Occipital lobe (tissue), 2 donors: ENCODE measurements around the gene CNTN5. TPM values are rescaled to one million over a fixed set of nuclear protein-coding genes. Genes with fewer than 3 reads are reported as not detected.

Experiments
- DNase-seq: peaks from one replicate; lab custom pipeline; 2025; lab: John Stamatoyannopoulos, UW
- total RNA-seq: library from RNA; depleted of rRNA; stranded (reverse); fragments of >200 nt; gene quantifications from one replicate; pipeline ENCODE4 v1.2.3, GENCODE V29; 2014

CNTN5 gene
- total RNA-seq, 1 donor from 2014 or later = 10.6 TPM

DNA sequence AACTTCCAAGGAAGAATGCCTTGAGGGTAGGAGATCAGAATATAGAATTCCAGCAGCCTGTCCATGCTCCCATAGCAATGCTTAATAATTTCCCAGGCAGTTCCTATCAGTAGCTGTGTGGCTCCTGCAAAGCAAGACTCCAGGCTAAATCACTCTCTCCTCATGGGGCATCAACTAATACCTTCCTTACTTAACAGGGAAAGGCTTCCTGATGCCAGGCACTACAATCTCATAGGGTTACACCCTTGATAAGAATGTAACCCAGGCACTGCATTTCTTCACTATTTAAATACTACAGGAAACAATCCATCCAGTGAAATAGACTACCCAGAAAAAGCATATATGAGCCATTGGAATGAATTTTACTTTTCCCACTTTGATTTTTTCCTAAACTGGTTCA is 1051.4 kb downstream of the CNTN5 start:
- DNase-seq = no peak

- DNase-seq = no peak
Measured at GRCh38 chr11:100080381-100080780, 1059.6 kb downstream of the CNTN5 start.

DNA sequence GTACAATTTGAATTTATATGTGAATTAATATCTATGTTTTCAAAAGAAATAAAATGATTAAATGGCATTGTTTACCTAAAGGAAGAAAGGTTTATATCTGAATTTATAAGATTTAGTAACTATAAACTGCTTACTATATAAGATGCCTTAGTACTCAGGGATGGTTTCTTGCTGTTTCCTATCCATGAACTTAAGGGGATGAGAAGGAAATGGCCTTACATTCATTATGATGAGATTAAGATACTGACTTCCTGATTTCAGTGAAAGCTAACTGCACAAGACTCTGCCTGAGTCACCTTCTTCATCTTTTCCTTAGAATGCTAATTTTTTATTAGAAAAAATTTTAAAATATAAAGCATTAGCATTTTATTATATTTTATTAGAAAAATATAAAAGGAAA is 1060.1 kb downstream of the CNTN5 start:
- no peak for DNase-seq

DNA sequence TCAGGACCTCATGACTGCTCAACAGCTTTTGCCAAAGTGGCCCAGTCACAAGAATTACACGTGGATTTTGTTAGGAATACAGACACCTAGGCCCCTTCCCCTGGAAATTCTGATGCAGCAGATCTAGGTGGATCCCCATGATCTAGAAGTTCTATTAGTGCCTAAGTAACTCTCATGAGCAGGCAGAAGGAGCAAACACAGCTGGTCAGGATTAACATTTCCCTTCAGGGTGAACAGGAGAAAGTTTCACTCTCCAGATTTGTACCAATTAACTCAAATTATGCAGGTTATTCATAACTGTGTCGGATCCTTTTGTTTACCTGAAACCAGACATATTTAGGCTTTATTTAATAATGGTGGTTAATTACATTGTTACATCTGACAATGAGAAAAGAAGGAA is 1072.9 kb downstream of the CNTN5 start:
- no peak for DNase-seq

DNA sequence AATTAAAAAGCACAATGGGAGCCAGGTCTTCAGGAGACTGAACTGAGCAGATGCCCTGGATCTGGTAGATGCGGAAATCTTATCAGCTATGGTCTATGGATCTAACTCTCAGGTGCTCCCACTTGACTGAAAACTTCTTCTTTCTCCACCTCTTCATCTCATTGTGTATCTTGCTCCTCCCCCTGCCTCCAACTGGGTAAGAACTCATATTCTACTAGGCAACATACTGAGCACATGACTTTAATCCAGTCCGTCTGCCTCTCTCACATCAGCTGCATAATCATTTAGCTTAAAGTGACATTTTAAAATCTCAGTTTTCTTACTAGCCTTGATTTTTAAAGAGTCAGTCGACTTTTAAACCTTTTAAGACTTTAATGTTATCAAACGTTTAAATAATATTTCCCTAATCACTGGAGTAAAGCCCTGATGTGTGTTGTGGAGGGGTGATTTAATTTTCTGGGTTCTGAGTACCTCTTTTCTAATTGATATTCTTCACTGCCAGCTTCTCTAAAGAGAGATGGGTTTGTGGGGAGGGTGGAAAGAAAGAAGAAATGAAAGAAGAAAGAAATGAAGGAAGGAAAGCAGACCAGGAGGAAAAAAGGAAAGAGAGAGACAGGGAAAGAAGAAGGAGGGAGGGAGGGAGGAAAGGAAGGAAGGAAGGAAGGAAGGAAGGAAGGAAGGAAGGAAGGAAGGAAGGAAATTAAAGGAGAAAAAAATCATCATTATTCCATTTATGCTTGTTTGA is 1073.5 kb downstream of the CNTN5 start:
- DNase-seq = no peak

GRCh38 chr11:100095809-100096208 is 1075.1 kb downstream of the CNTN5 start:
- no peak for DNase-seq

DNA sequence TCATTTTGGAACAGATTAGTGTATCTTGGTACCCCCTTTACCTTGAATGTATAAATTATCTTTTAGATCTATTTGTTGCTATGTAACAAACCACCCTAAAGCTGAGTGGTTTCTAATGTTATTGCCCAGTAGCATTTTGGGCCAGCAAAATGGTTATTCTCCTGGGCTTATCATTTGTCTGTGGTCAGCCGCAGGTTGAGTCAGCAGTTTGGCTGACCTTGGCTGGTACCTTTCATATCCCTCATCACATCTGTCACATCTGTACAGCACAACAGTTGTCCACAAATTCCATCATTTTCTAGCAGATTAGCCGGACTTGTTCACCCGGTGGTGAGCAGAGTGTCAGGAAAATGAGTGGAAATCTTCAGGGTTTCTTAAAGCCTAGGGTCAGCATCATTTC is 1077.8 kb downstream of the CNTN5 start:
- no peak for DNase-seq

GRCh38 chr11:100105255-100105981 is 1084.7 kb downstream of the CNTN5 start:
- DNase-seq = no peak

DNA sequence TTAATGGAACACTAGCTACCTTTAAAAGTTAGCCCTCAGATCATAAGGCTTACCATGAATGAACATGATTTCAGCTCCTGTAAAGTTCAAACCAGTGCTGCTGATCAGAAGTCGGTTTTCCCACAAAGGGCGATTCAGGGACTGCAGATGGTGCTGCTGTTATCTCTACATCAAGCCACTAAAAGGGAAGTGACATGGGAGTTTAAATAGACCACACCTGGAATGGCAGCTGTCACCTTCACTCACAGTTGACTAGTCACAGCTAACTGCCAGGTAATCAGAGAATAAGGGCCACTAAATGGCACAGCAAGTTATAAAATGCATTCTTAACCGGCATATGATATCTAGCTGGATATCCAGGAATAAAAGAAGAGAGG is 1085.2 kb downstream of the CNTN5 start:
- no peak for DNase-seq

DNA sequence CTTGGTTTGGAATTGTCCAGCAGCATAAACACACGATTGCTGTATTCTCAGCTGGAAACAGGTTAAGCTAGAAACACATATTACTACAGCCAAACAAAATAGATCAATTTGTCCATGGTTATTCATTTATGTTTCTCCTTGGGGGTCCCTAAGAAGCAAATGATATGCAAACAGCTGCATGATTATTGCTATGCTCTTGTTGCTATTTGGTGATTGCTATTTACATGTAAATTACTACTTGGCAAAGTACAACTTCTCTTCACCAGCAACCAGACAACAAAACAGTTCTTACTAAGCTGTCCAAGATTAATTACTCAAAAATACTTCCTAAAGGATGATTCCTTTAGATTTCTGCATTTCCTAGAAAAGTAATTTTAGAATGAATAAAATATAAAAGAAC is 1098.4 kb downstream of the CNTN5 start:
- no peak for DNase-seq

GRCh38 chr11:100133114-100133513 is 1112.4 kb downstream of the CNTN5 start:
- no peak for DNase-seq

- no peak for DNase-seq
Measured at GRCh38 chr11:100141201-100141600, 1120.5 kb downstream of the CNTN5 start.

GRCh38 chr11:100151944-100152343 is 1131.2 kb downstream of the CNTN5 start:
- DNase-seq = no peak

GRCh38 chr11:100152766-100153165 is 1132.0 kb downstream of the CNTN5 start:
- DNase-seq = no peak

DNA sequence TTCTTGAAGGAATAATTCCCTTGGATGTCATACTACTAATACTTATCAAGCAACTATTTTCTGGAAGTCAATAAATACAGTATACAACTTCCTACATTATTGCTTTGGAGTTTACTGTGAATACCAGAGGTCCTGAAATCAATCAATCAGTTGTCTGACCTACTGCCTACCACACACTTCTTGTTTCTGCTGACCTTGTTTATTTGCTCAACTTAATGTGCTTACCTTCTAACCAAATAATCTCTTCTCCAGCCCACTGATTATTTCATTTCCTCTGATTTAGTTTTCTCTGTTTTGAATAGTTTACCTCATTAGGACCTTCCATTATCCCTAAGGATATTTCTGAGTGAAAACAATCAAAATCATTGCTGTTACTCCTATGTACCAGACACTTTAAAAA is 1142.7 kb downstream of the CNTN5 start:
- no peak for DNase-seq

- DNase-seq = no peak
Measured at GRCh38 chr11:100174881-100175280, 1154.1 kb downstream of the CNTN5 start.

DNA sequence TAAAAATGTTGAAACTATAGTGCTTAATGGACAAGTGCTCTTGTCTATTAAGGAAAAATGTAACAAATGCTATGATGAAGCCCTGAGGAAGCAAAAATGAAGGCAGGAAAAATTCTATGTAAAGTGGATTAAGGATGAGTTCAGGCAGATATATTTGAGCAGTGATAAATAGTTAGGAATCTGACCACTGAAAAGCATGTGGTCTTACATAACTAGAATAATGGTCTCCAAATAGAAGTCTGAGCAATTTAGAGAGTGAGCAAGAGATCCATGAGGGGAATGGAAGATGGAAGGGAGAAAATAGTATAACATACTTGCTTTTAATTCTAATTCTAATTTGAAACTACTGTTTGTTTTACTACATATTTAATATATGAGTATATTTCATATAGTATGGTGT is 1155.7 kb downstream of the CNTN5 start:
- DNase-seq = no peak

GRCh38 chr11:100177651-100178050 is 1156.9 kb downstream of the CNTN5 start:
- DNase-seq = no peak

GRCh38 chr11:100182350-100182749 is 1161.6 kb downstream of the CNTN5 start:
- no peak for DNase-seq

DNA sequence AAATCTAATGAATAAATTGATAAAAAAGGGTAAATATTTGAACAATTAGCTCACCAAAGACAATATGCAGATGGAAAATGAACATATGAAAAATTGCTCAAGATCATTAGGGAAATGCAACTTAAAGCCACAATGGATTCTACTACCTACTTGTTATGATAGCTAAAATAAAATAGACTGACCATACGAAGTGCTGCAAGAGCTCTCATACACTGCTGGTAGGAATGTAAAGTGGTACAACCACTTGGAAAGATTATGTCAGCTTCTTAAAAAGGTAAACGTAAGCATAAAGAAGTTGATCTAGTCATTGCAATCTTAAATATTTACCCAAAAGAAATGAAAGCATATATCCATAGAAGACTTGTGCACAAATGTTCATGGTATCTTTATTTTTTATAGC is 1162.2 kb downstream of the CNTN5 start:
- DNase-seq = no peak

DNA sequence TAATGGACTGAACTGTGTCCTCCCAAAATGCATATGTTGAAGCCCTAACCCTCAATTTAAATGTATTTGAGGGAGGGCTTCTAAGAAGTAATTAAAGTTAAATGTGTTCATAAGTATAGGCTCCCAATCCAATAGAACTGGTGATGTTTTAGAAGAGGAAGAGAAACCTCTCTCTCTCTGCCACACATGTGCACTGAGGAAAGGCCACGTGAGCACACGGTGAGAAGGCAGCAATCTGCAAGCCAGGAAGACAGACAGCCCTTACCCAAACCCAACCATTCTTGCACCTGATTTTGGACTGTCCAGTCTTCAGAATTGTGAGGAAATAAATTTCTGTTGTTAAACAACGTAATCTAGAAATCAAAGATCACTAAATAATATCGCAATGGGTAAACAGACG is 1164.8 kb downstream of the CNTN5 start:
- no peak for DNase-seq

GRCh38 chr11:100188137-100188783 is 1167.5 kb downstream of the CNTN5 start:
- no peak for DNase-seq

DNA sequence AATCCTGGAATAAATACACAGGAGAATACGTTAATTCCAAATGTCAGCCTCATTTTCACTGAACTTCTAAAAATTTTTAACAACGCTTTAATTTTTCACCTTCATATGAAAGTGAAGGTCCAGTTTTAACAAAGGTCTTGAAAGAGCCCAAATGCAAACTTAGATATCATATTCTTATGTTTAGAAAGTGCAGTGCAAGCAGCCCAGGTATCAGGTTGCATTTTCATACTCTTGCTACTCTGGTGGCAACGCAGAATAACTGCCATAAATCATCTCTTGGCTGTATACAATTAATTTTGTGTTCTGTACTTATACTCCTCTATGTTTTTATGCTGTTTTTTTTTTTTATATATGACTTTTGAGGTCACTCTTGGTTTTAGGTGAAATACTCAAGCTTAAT is 1169.6 kb downstream of the CNTN5 start:
- no peak for DNase-seq
